BLaER1 treated with 17β-estradiol and CSF1 and Interleukin-3, amounts not matched to agents 10 nM and 100 nM (cell line): ENCODE data around the gene FKBP6.
A peak's percentile ranks its signal among the peaks of the same experiment; 100 is the strongest.

Experiments
- H3K27ac ChIP-seq, 11 experiments: shearing (Covaris generic); formaldehyde crosslinking; 2 replicates each; pipeline ENCODE4 v1.8.1; 2022
- H3K27me3 ChIP-seq, 11 experiments: shearing (Covaris generic); formaldehyde crosslinking; 2 replicates each; pipeline ENCODE4 v1.8.1; 2022
- H3K36me3 ChIP-seq, 11 experiments: shearing (Covaris generic); formaldehyde crosslinking; 2 replicates each; pipeline ENCODE4 v1.8.1; 2022
- H3K4me1 ChIP-seq, 10 experiments: shearing (Covaris generic); formaldehyde crosslinking; 2 replicates each; pipeline ENCODE4 v1.8.1; 2022
- H3K4me2 ChIP-seq, 11 experiments: shearing (Covaris generic); formaldehyde crosslinking; 2 replicates each; pipeline ENCODE4 v1.8.1; 2022
- H3K4me3 ChIP-seq, 10 experiments: shearing (Covaris generic); formaldehyde crosslinking; 2 replicates each; pipeline ENCODE4 v1.8.1; 2022
- H3K9ac ChIP-seq, 11 experiments: shearing (Covaris generic); formaldehyde crosslinking; 2 replicates each; pipeline ENCODE4 v1.8.1; 2022
- H3K9me3 ChIP-seq, 11 experiments: shearing (Covaris generic); formaldehyde crosslinking; replicated peaks in 1 of 11; 2 replicates each; pipeline ENCODE4 v1.8.1; 2022
- H4K20me1 ChIP-seq, 11 experiments: shearing (Covaris generic); formaldehyde crosslinking; 2 replicates each; pipeline ENCODE4 v1.8.1; 2022
- Cebpa-rat ChIP-seq, 11 experiments: shearing (Covaris generic); IDR thresholded peaks; 2 replicates each; pipeline ENCODE4 v1.8.1; 2022

Gene FKBP6

GRCh38 chr7:73340514-73340913 is 12.6 kb downstream of the FKBP6 start:
- no peaks in the 10 kb centered on the region for H3K27me3 ChIP-seq
- H4K20me1 ChIP-seq = no peaks in the 10 kb centered on the region
- H3K9ac ChIP-seq = no peak overlapping the region
- H3K27ac ChIP-seq = no peak overlapping the region
- H3K4me3 ChIP-seq = no peak overlapping the region
- H3K36me3 ChIP-seq = no peaks in the 10 kb centered on the region
- no peak overlapping the region for H3K4me2 ChIP-seq
- TF ChIP-seq Cebpa-rat (IDR thresholded peaks at IDR 0.05) = no peak
- H3K9me3 ChIP-seq = no peaks in the 10 kb centered on the region
- peaks cover 0 to 8% (median 1%) of the 10 kb centered on the region in 10 experiments; a peak in 9 of 20 replicates for H3K4me1 ChIP-seq

DNA sequence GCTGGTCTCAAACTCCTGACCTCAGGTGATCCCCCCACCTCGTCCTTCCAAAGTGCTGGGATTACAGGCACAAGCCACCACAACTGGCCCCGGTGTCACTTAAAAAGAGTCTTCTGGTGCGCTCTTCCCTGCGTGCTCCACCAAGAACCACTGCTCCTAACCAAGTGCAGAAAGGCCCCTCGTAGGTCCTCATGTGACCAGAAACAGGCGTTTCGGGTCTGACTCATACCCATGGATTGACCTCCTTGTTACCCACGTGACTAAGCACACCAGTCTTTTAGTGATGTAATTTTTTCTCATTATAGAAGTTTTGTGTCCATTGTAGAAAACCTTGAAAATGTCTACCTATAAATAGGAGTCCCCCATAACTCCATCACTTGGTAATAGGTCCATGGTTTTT is 13.9 kb downstream of the FKBP6 start:
- H3K27ac ChIP-seq = no peak overlapping the region
- H3K4me3 ChIP-seq = no peak overlapping the region
- no peaks in the 10 kb centered on the region for H3K9me3 ChIP-seq
- no peak for TF ChIP-seq Cebpa-rat (IDR thresholded peaks at IDR 0.05)
- H3K27me3 ChIP-seq = no peaks in the 10 kb centered on the region
- H3K9ac ChIP-seq = no peak overlapping the region
- H3K4me1 ChIP-seq = peaks cover 5 to 18% (median 8%) of the 10 kb centered on the region in 10 experiments; a peak in 14 of 20 replicates
- no peaks in the 10 kb centered on the region for H3K36me3 ChIP-seq
- peak overlapping the region in 3 of 11 experiments; percentile 21 to 54 (median 41); a peak in 5 of 22 replicates for H3K4me2 ChIP-seq
- no peaks in the 10 kb centered on the region for H4K20me1 ChIP-seq

GRCh38 chr7:73342645-73343044 is 14.7 kb downstream of the FKBP6 start:
- Histone ChIP-seq H3K4me2 (peak overlapping the region in 1 of 11 experiments; percentile 54; a peak in 1 of 22 replicates), H3K27ac (no peak overlapping the region), H3K4me3 (no peak overlapping the region), H3K27me3 (no peaks in the 10 kb centered on the region), H3K4me1 (peaks cover 5 to 18% (median 8%) of the 10 kb centered on the region in 10 experiments; a peak in 14 of 20 replicates), H3K9me3 (no peaks in the 10 kb centered on the region), H4K20me1 (no peaks in the 10 kb centered on the region), H3K36me3 (no peaks in the 10 kb centered on the region), H3K9ac (no peak overlapping the region)
- no peak for TF ChIP-seq Cebpa-rat (IDR thresholded peaks at IDR 0.05)

- no peaks in the 10 kb centered on the region for H3K36me3 ChIP-seq
Measured at GRCh38 chr7:73343671-73344380, 15.9 kb downstream of the FKBP6 start.

DNA sequence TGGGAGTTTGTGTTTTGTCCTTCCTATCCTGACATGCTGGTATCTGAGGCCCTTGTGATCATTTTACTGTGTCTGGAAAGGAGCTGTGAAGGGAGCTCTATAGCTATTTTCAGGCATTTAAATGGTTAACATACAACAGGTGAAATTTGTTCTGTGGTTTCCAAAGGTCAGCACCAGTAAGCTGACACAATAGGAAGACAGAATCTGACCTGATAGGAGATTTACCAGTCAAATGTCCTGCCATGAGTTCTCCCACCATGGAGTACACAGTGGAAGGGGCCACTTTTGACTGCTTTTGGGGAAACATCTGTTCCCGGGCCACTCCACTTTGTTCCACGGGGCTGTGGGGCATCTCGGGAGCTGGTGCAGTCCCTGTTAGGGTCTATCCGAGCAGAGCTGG is 17.6 kb downstream of the FKBP6 start:
- TF ChIP-seq Cebpa-rat (IDR thresholded peaks at IDR 0.05) = no peak
- H3K36me3 ChIP-seq = no peaks in the 10 kb centered on the region
- no peaks in the 10 kb centered on the region for H3K27me3 ChIP-seq
- no peaks in the 10 kb centered on the region for H4K20me1 ChIP-seq
- H3K9me3 ChIP-seq = no peaks in the 10 kb centered on the region
- H3K4me2 ChIP-seq = peak overlapping the region in 6 of 11 experiments; percentile 16 to 36 (median 25); a peak in 7 of 22 replicates
- no peak overlapping the region; a peak in 1 of 22 replicates for H3K9ac ChIP-seq
- no peak overlapping the region for H3K27ac ChIP-seq
- peaks cover 5 to 27% (median 12%) of the 10 kb centered on the region in 10 experiments; a peak in 17 of 20 replicates for H3K4me1 ChIP-seq
- H3K4me3 ChIP-seq = no peak overlapping the region

More at GRCh38 chr7:73343671-73344380, 15.9 kb downstream of the FKBP6 start:
- H3K4me3 ChIP-seq = no peak overlapping the region
- H3K9me3 ChIP-seq = no peaks in the 10 kb centered on the region
- H3K27ac ChIP-seq = no peak overlapping the region
- no peak overlapping the region for H3K9ac ChIP-seq
- no peak for TF ChIP-seq Cebpa-rat (IDR thresholded peaks at IDR 0.05)
- no peaks in the 10 kb centered on the region for H3K27me3 ChIP-seq
- peaks cover 5 to 18% (median 8%) of the 10 kb centered on the region in 10 experiments; a peak in 14 of 20 replicates for H3K4me1 ChIP-seq
- no peaks in the 10 kb centered on the region for H4K20me1 ChIP-seq
- no peak overlapping the region for H3K4me2 ChIP-seq

DNA sequence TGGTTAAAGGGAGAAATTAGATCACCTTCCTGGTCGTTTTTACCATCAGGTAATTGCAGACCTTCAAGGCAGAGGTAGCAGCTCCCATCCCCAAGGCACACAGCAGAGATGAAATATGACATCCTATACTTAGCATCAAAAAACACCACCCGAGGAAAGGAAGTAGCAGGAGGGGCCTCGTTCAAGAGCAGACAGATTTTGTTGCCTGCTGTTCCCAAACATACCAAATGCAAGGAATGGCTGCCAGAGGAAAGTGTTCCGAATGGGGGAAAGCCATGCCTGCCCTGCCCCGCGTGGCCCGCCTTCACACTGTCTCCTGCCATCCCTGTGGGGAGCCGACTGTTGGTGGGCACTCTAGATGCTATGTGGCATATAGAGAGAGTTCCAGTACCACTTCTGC is 18.0 kb downstream of the FKBP6 start:
- no peak overlapping the region for H3K4me3 ChIP-seq
- TF ChIP-seq Cebpa-rat (IDR thresholded peaks at IDR 0.05) = no peak
- H3K27me3 ChIP-seq = no peaks in the 10 kb centered on the region
- H4K20me1 ChIP-seq = no peaks in the 10 kb centered on the region
- H3K27ac ChIP-seq = no peak overlapping the region
- H3K9ac ChIP-seq = no peak overlapping the region
- H3K4me1 ChIP-seq = peaks cover 5 to 29% (median 15%) of the 10 kb centered on the region in 10 experiments; a peak in 17 of 20 replicates
- peak overlapping the region in 6 of 11 experiments; percentile 16 to 36 (median 25); a peak in 7 of 22 replicates for H3K4me2 ChIP-seq
- no peaks in the 10 kb centered on the region for H3K9me3 ChIP-seq
- H3K36me3 ChIP-seq = no peaks in the 10 kb centered on the region

GRCh38 chr7:73349763-73350162 is 21.8 kb downstream of the FKBP6 start:
- peak overlapping the region in 1 of 11 experiments; percentile 31; a peak in 1 of 22 replicates for H3K9ac ChIP-seq
- H3K4me2 ChIP-seq = peak overlapping the region in 4 of 11 experiments; percentile 20 to 57 (median 44); a peak in 6 of 22 replicates
- no peak for TF ChIP-seq Cebpa-rat (IDR thresholded peaks at IDR 0.05)
- no peaks in the 10 kb centered on the region for H3K27me3 ChIP-seq
- H3K27ac ChIP-seq = no peak overlapping the region
- H3K36me3 ChIP-seq = no peaks in the 10 kb centered on the region
- peaks cover 0 to 16% (median 8%) of the 10 kb centered on the region in 11 experiments; a peak in 13 of 22 replicates for H3K9me3 ChIP-seq
- H4K20me1 ChIP-seq = no peaks in the 10 kb centered on the region
- H3K4me3 ChIP-seq = no peak overlapping the region
- peaks cover 6 to 29% (median 15%) of the 10 kb centered on the region in 10 experiments; a peak in 15 of 20 replicates for H3K4me1 ChIP-seq

DNA sequence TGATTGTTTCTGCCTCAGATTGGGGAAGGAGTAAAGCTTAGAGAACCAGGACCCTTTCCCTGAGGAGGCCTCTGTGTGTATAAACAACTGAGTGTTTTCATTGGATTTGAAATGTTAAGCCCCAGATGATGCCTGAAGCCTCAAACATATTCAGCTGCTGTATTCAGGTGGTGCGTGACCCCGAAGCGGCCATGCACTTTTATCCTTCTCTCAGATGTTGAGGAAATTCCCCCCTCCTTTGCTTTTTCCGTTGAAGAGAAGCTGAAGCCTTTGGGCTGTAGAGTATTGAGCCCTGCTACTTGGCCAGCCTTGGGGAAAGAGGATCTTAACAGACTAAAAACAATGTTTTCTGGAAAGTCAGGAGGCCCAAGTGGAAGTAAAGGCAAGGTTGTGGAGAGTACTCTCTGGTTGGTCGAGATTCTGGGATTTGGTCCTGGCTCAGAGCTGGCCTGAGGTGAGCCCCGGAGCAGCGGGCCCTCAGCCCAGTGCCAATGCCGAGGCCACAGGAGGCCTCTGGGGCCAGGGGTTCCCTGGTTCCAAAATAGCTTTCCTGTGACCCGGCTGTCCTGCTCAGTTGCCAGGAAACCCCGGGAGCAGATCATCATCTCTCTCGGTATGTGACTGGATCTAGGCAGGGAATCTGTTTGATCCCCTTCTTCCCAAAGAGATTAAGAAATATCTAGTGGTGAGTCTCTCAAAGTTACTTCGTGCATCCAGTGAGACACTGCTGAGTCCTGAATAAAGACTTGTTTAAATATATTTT is 22.5 kb downstream of the FKBP6 start:
- no peaks in the 10 kb centered on the region for H4K20me1 ChIP-seq
- H3K4me1 ChIP-seq = peaks cover 8 to 21% (median 15%) of the 10 kb centered on the region in 10 experiments; a peak in 15 of 20 replicates
- peaks cover 0 to 16% (median 8%) of the 10 kb centered on the region in 11 experiments; a peak in 13 of 22 replicates for H3K9me3 ChIP-seq
- H3K27ac ChIP-seq = no peak overlapping the region
- peak overlapping the region in 9 of 11 experiments; percentile 17 to 67 (median 35); a peak in 14 of 22 replicates for H3K4me2 ChIP-seq
- H3K27me3 ChIP-seq = no peaks in the 10 kb centered on the region
- peak overlapping the region in 1 of 11 experiments; percentile 31; a peak in 1 of 22 replicates for H3K9ac ChIP-seq
- no peak overlapping the region for H3K4me3 ChIP-seq
- TF ChIP-seq Cebpa-rat (IDR thresholded peaks at IDR 0.05) = no peak
- H3K36me3 ChIP-seq = no peaks in the 10 kb centered on the region
